ENCODE data around the gene LRRC3. TPM values are rescaled to one million over a fixed set of nuclear protein-coding genes. Genes with fewer than 3 reads are reported as not detected.

LRRC3 gene
- total and polyA plus RNA-seq, 7 donors = 0.08 to 1.1 (median 0.22) TPM

GRCh38 chr21:44509539-44509938 is 54.2 kb downstream of the LRRC3 start:
- TF ChIP-seq, protein P1, sequence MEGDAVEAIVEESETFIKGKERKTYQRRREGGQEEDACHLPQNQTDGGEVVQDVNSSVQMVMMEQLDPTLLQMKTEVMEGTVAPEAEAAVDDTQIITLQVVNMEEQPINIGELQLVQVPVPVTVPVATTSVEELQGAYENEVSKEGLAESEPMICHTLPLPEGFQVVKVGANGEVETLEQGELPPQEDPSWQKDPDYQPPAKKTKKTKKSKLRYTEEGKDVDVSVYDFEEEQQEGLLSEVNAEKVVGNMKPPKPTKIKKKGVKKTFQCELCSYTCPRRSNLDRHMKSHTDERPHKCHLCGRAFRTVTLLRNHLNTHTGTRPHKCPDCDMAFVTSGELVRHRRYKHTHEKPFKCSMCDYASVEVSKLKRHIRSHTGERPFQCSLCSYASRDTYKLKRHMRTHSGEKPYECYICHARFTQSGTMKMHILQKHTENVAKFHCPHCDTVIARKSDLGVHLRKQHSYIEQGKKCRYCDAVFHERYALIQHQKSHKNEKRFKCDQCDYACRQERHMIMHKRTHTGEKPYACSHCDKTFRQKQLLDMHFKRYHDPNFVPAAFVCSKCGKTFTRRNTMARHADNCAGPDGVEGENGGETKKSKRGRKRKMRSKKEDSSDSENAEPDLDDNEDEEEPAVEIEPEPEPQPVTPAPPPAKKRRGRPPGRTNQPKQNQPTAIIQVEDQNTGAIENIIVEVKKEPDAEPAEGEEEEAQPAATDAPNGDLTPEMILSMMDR (IDR thresholded peaks at IDR 0.05) = peak; percentile 30
- H3K27ac ChIP-seq = no peak overlapping the region
- H3K27me3 ChIP-seq (ENCODE audit: insufficient read depth in 3 of 3, low read length in 2 of 3) = peaks cover 0 to 59% (median 15%) of the 10 kb centered on the region in 3 donors
- H3K36me3 ChIP-seq (ENCODE audit: insufficient read depth in 1 of 2, low read depth in 1 of 2) = no peaks in the 10 kb centered on the region
- intact Hi-C loops (cut with DNase I) = no loop called here
- H3K9me3 ChIP-seq = no peaks in the 10 kb centered on the region
- no peak overlapping the region for H3K4me3 ChIP-seq
- DNase-seq (peak in 1 of 2 donors; percentile 46), ATAC-seq (peak; percentile 77 to 88 (median 86))
- H3K4me1 ChIP-seq = no peaks in the 10 kb centered on the region
- WGBS, 3 donors = 39 to 48% (median 40%) methylated on average over 7 to 12 of the region's 12 CpGs

DNA sequence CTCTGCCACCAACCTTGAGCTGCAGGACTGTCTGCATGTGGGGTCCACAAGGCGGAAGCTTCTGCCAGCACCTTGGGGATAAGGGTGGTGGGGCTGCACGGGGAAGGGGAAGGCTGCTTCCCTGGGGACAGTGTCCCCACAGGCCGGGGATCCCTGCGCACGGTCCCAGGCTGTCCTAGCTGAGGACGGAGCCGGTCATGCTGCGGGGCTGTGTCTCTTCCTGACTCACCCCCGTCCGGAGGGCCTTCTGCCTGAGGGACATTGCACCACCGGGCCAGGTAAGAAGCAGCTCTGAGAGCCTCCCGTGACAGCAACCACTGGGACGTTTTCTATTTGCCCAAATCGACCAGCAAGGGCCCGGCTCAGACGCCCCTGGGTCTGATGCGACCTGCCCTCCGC is 54.8 kb downstream of the LRRC3 start:
- Histone ChIP-seq H3K4me3 (no peak overlapping the region), H3K36me3 (ENCODE audit: insufficient read depth in 1 of 2, low read depth in 1 of 2) (no peaks in the 10 kb centered on the region), H3K9me3 (no peaks in the 10 kb centered on the region), H3K4me1 (no peaks in the 10 kb centered on the region), H3K27ac (no peak overlapping the region), H3K27me3 (ENCODE audit: insufficient read depth in 3 of 3, low read length in 2 of 3) (peaks cover 0 to 60% (median 15%) of the 10 kb centered on the region in 3 donors)
- 53 to 58% (median 55%) methylated on average over 18 of the region's 18 CpGs for WGBS, 3 donors
- ATAC-seq = no peak
- TF ChIP-seq, protein P1 (IDR thresholded peaks at IDR 0.05) = no peak
- DNase-seq = peak in 1 of 2 donors; percentile 47
- intact Hi-C loops (cut with DNase I) = loop anchor here (5.0 to 10.0 kb wide), 3 partner anchors 285 to 425 kb away; no protein-coding TSS in a partner anchor

DNA sequence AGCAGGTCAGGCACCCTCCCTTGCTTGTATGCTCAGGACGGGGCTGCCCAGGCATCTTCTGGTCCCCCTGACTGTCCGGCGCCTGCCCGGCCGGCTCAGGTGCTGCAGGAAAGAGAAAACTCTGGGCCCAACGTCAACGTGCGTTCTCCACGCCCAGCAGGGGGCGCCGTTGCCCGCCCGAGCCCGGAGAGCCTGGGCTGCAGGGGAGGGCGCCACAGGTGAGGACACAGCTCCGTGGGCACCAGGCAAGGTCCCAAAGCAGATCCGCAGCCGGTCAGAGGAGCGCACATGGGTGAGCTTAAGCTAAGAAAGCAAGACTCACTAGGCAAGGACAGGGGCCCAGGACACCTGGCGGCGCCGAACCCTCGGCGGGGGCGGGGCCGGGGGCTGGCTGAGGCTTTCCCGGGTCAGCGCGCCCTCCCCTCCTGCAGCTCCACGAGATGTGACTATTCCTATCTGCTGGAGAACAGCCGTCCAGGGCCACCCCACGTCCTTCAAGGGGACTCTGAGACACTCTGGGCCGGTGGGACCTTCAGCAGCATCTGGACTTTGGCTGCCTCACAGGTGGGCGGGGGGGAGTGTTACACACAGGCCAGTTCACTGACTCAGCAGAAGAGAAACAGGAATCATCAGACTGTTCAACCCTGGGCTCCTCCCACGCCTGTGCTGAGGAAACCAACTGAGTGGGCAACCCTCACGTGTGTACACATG is 55.4 kb downstream of the LRRC3 start:
- peak; percentile 52 to 73 (median 66) for ATAC-seq
- peak; percentile 50 to 60 for DNase-seq
- no peaks in the 10 kb centered on the region for H3K9me3 ChIP-seq
- intact Hi-C loops (cut with DNase I) = loop anchor here (5.0 to 10.0 kb wide), 3 partner anchors 284 to 424 kb away; no protein-coding TSS in a partner anchor
- H3K36me3 ChIP-seq (ENCODE audit: insufficient read depth in 1 of 2, low read depth in 1 of 2) = no peaks in the 10 kb centered on the region
- 11 to 16% (median 13%) methylated on average over 33 to 36 of the region's 36 CpGs for WGBS, 3 donors
- H3K4me3 ChIP-seq = no peak overlapping the region
- H3K27me3 ChIP-seq (ENCODE audit: insufficient read depth in 3 of 3, low read length in 2 of 3) = peaks cover 0 to 65% (median 12%) of the 10 kb centered on the region in 3 donors
- no peak overlapping the region for H3K27ac ChIP-seq
- TF ChIP-seq, protein P1 (IDR thresholded peaks at IDR 0.05) = peak; percentile 57
- H3K4me1 ChIP-seq = no peaks in the 10 kb centered on the region

DNA sequence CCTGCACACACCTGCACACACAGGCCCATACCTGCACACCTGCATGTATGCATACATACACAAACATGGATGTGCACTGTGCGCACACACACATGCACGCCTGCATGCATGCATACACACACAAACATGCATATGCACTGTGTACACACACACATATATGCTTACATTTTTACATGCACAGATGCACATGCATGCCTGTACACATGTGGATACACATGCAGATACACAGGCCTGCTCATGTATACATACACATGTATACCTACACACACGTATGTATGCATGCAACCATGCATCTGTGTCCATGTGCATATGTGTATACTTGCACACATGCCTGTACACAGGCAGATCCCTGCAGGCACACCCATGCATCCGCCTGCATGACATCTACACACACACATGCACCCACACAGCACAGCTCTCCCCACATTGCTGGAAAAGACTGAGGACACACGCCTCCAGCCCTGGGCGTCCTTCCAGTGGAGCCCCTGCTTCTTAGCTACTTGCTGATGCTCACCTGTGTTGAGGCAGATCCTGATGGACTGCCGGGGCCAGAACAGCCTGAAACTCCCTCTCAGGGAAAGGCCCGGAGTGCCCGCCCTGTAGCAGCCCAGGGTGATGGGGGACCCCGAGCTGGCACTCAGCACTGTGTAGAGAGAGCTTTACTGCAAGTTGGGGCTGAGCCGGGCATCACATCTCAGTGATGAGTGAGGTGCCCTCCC is 56.1 kb downstream of the LRRC3 start:
- TF ChIP-seq, protein P1 (IDR thresholded peaks at IDR 0.05) = no peak
- WGBS, 3 donors = 78 to 89% (median 83%) methylated on average over 11 of the region's 11 CpGs
- Histone ChIP-seq H3K27me3 (ENCODE audit: insufficient read depth in 3 of 3, low read length in 2 of 3) (peaks cover 0 to 63% (median 10%) of the 10 kb centered on the region in 3 donors), H3K4me3 (no peak overlapping the region), H3K36me3 (ENCODE audit: insufficient read depth in 1 of 2, low read depth in 1 of 2) (no peaks in the 10 kb centered on the region), H3K27ac (no peak overlapping the region), H3K9me3 (no peaks in the 10 kb centered on the region), H3K4me1 (no peaks in the 10 kb centered on the region)
- no peak for ATAC-seq
- intact Hi-C loops (cut with DNase I) = loop anchor here (5.0 to 10.0 kb wide), 3 partner anchors 283 to 423 kb away; no protein-coding TSS in a partner anchor
- no peak for DNase-seq

Other genes with a start within 250 kb of the LRRC3 start
- gene ICOSLG, start 214.6 kb upstream of the LRRC3 start, total RNA-seq = 1 to 10 TPM in 3 of 4 donors, under 1 TPM in 1; 0.69 to 5.9 (median 2.6) TPM
- 1 to 10 TPM in 2 of 3 donors, under 1 TPM in 1; 0.27 to 1.6 (median 1.0) TPM for gene ICOSLG, start 214.6 kb upstream of the LRRC3 start, polyA plus RNA-seq
- gene DNMT3L, start 193.6 kb upstream of the LRRC3 start, total RNA-seq = not detected
- gene DNMT3L, start 193.6 kb upstream of the LRRC3 start, polyA plus RNA-seq = not detected
- gene AIRE, start 169.6 kb upstream of the LRRC3 start, total RNA-seq = under 1 TPM in 1 of 4 donors, not detected in 3; 0.19 TPM
- under 1 TPM; 0.01 to 0.17 (median 0.04) TPM for gene AIRE, start 169.6 kb upstream of the LRRC3 start, polyA plus RNA-seq
- 10 to 100 TPM; 17.8 to 33.6 (median 27.7) TPM for gene PFKL, start 155.5 kb upstream of the LRRC3 start, total RNA-seq
- 10 to 100 TPM in 2 of 3 donors, 1 to 10 TPM in 1; 9.2 to 21.2 (median 13.7) TPM for gene PFKL, start 155.5 kb upstream of the LRRC3 start, polyA plus RNA-seq
- 10 to 100 TPM in 2 of 4 donors, 1 to 10 TPM in 2; 8.3 to 10.5 (median 9.7) TPM for gene CFAP410, start 116.1 kb upstream of the LRRC3 start, total RNA-seq
- gene CFAP410, start 116.1 kb upstream of the LRRC3 start, polyA plus RNA-seq = 10 to 100 TPM in 2 of 3 donors, 1 to 10 TPM in 1; 9.9 to 13.7 (median 10.1) TPM
- gene TRPM2, start 101.9 kb upstream of the LRRC3 start, total RNA-seq = 1 to 10 TPM in 1 of 4 donors, under 1 TPM in 3; 0.69 to 1.7 (median 0.84) TPM
- gene TRPM2, start 101.9 kb upstream of the LRRC3 start, polyA plus RNA-seq = under 1 TPM; 0.08 to 0.76 (median 0.31) TPM
- not detected for gene KRTAP10-1, start 84.7 kb downstream of the LRRC3 start, total RNA-seq
- not detected for gene KRTAP10-1, start 84.7 kb downstream of the LRRC3 start, polyA plus RNA-seq
- not detected for gene KRTAP10-2, start 96.0 kb downstream of the LRRC3 start, total RNA-seq
- not detected for gene KRTAP10-2, start 96.0 kb downstream of the LRRC3 start, polyA plus RNA-seq
- gene KRTAP10-3, start 103.3 kb downstream of the LRRC3 start, total RNA-seq = not detected
- not detected for gene KRTAP10-3, start 103.3 kb downstream of the LRRC3 start, polyA plus RNA-seq
- gene KRTAP10-4, start 118.2 kb downstream of the LRRC3 start, total RNA-seq = not detected
- not detected for gene KRTAP10-4, start 118.2 kb downstream of the LRRC3 start, polyA plus RNA-seq
- gene KRTAP10-5, start 125.1 kb downstream of the LRRC3 start, total RNA-seq = not detected
- not detected for gene KRTAP10-5, start 125.1 kb downstream of the LRRC3 start, polyA plus RNA-seq
- not detected for gene KRTAP10-6, start 137.0 kb downstream of the LRRC3 start, total RNA-seq
- not detected for gene KRTAP10-6, start 137.0 kb downstream of the LRRC3 start, polyA plus RNA-seq
- not detected for gene KRTAP10-7, start 145.1 kb downstream of the LRRC3 start, total RNA-seq
- not detected for gene KRTAP10-7, start 145.1 kb downstream of the LRRC3 start, polyA plus RNA-seq
- gene KRTAP10-8, start 156.6 kb downstream of the LRRC3 start, total RNA-seq = not detected
- not detected for gene KRTAP10-8, start 156.6 kb downstream of the LRRC3 start, polyA plus RNA-seq
- not detected for gene KRTAP10-9, start 171.6 kb downstream of the LRRC3 start, total RNA-seq
- gene KRTAP10-9, start 171.6 kb downstream of the LRRC3 start, polyA plus RNA-seq = not detected
- not detected for gene KRTAP10-10, start 181.8 kb downstream of the LRRC3 start, total RNA-seq
- not detected for gene KRTAP10-10, start 181.8 kb downstream of the LRRC3 start, polyA plus RNA-seq
- not detected for gene KRTAP10-11, start 190.9 kb downstream of the LRRC3 start, total RNA-seq
- not detected for gene KRTAP10-11, start 190.9 kb downstream of the LRRC3 start, polyA plus RNA-seq
- not detected for gene KRTAP12-4, start 199.1 kb downstream of the LRRC3 start, total RNA-seq
- not detected for gene KRTAP12-4, start 199.1 kb downstream of the LRRC3 start, polyA plus RNA-seq
- not detected for gene KRTAP12-3, start 202.4 kb downstream of the LRRC3 start, total RNA-seq
- gene KRTAP12-3, start 202.4 kb downstream of the LRRC3 start, polyA plus RNA-seq = not detected
- not detected for gene KRTAP12-2, start 211.4 kb downstream of the LRRC3 start, total RNA-seq
- gene KRTAP12-2, start 211.4 kb downstream of the LRRC3 start, polyA plus RNA-seq = not detected
- gene KRTAP12-1, start 226.7 kb downstream of the LRRC3 start, total RNA-seq = not detected
- not detected for gene KRTAP12-1, start 226.7 kb downstream of the LRRC3 start, polyA plus RNA-seq
- not detected for gene KRTAP10-12, start 241.7 kb downstream of the LRRC3 start, total RNA-seq
- not detected for gene KRTAP10-12, start 241.7 kb downstream of the LRRC3 start, polyA plus RNA-seq

Measured in psoas muscle (tissue), 8 donors.